Naive thymus-derived CD8-positive, alpha-beta T cell (primary cell): ENCODE measurements around the gene ERN1. TPM values are rescaled to one million over a fixed set of nuclear protein-coding genes. Genes with fewer than 3 reads are reported as not detected.
A peak's percentile ranks its signal among the peaks of the same experiment; 100 is the strongest.

Experiments used
- ATAC-seq, 2 donors: fragments of 150-1000 bp; cut with Tn5 transposase in 1 of 2; sonication (Bioruptor Pico), chemical (Tn5 transposase) in 1 of 2; 1 replicate in 1 of 2; 2 replicates in 1 of 2; pipeline ENCODE4 v1.10.0; 2021; ENCODE audit warnings: mild to moderate bottlenecking in 2 of 2, moderate library complexity in 2 of 2
- POLR2A ChIA-PET: fragments of 350-600 bp; sonication (Branson Sonifier 250); formaldehyde crosslinking; loops from one replicate; lab custom pipeline; 2021; ENCODE audit warnings: antibody characterized with exemption; lab: Charles Lee
- DNase-seq, 10 donors: peaks; one replicate each; pipeline versions ENCODE4 v3.0.0 to v3.0.0-alpha.2; 2020 to 2022
- H3K27ac Mint-ChIP-seq, 10 donors: one replicate each; pipeline ENCODE4 v1.8.0; 2020 to 2022; ENCODE audit warnings: mild to moderate bottlenecking in 10 of 10, mixed read lengths in 10 of 10, moderate library complexity in 4 of 10, inconsistent platforms in 1 of 10
- H3K27me3 Mint-ChIP-seq, 5 donors: one replicate each; pipeline ENCODE4 v1.8.0; 2021 to 2022; ENCODE audit warnings: mixed read lengths in 5 of 5
- H3K36me3 Mint-ChIP-seq, 3 donors: one replicate each; pipeline ENCODE4 v1.8.0; 2020 to 2022; ENCODE audit warnings: mixed read lengths in 3 of 3, mild to moderate bottlenecking in 2 of 3, inconsistent platforms in 1 of 3
- H3K4me1 Mint-ChIP-seq, 4 donors: one replicate each; pipeline ENCODE4 v1.8.0; 2021 to 2022; ENCODE audit warnings: mixed read lengths in 4 of 4
- H3K4me3 Mint-ChIP-seq, 10 donors: one replicate each; pipeline ENCODE4 v1.8.0; 2020 to 2022; ENCODE audit warnings: mild to moderate bottlenecking in 10 of 10, mixed read lengths in 10 of 10, moderate library complexity in 6 of 10, inconsistent platforms in 1 of 10
- H3K9me3 Mint-ChIP-seq, 9 donors: one replicate each; pipeline ENCODE4 v1.8.0; 2020 to 2022; ENCODE audit warnings: mixed read lengths in 9 of 9, mild to moderate bottlenecking in 3 of 9, inconsistent platforms in 1 of 9, moderate library complexity in 1 of 9
- polyA plus RNA-seq, 3 donors: library from polyadenylated mRNA; unstranded; fragments of 300-500 nt; fragmentation: Illumina TruSeq; gene quantifications; one replicate each; pipeline ENCODE4 v1.2.3, GENCODE V29; 2021
- total RNA-seq, 8 experiments: library from RNA in 2 of 8; stranded (reverse) in 2 of 8; gene quantifications; one replicate each; pipeline ENCODE4 v1.2.3 and lab custom pipeline; 2021 to 2026

The ERN1 gene
- total and polyA plus RNA-seq, 5 experiments from 2014 or later: 9.3 to 24.0 (median 21.2) TPM

DNA sequence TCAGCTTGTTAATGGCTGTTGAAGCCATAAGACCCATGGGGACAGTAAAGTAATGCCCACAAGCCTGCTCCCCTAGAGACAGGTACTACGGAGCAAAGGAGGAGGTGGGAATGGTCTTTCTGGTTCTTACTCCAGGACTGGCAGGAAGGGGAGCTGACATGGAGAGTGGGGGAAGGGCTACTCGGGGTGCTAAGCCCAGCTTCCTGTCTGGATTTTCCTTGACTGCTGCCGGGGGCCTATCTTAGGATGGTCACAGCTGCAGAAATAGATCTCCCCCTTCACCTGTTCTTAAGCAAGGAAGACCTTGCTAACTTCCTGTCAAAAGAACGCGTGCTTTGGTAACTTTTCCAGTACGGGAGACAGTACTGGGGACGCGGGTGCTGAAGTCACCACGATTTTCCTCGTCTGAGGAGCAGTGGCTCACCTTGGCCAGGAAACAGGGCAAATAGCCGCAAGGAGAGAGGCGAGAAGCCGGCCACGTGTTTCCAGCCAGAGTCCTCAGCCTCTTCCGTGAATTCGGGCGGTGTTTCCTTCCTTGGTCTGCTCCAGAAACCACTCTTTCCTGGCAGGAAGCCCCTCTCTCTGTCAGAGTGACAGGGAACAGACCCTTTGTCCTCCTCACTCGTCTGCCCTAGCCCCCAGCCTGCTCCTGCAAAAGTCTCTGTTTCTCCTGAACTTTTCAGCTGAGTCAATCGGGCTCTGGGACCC is 132.4 kb downstream of the ERN1 start:
- Mint-ChIP-seq H3K4me3 (peak overlapping the region; percentile 84 to 94 (median 89)), H3K27me3 (no peaks in the 10 kb centered on the region), H3K9me3 (no peaks in the 10 kb centered on the region), H3K4me1 (peaks cover 16 to 50% (median 43%) of the 10 kb centered on the region in 4 donors), H3K27ac (peak overlapping the region; percentile 45 to 92 (median 79)), H3K36me3 (peaks cover 0 to 2% (median 0%) of the 10 kb centered on the region in 3 donors)
- DNase-seq (no peak), ATAC-seq (peak in 1 of 2 donors; percentile 1)
- POLR2A ChIA-PET: interaction anchor here (0.9 to 8.1 kb wide), 6 partner anchors 9 to 149 kb away, joined by 3 to 150 read pairs (median 4); partner anchors contain the start of gene ICAM2

DNA sequence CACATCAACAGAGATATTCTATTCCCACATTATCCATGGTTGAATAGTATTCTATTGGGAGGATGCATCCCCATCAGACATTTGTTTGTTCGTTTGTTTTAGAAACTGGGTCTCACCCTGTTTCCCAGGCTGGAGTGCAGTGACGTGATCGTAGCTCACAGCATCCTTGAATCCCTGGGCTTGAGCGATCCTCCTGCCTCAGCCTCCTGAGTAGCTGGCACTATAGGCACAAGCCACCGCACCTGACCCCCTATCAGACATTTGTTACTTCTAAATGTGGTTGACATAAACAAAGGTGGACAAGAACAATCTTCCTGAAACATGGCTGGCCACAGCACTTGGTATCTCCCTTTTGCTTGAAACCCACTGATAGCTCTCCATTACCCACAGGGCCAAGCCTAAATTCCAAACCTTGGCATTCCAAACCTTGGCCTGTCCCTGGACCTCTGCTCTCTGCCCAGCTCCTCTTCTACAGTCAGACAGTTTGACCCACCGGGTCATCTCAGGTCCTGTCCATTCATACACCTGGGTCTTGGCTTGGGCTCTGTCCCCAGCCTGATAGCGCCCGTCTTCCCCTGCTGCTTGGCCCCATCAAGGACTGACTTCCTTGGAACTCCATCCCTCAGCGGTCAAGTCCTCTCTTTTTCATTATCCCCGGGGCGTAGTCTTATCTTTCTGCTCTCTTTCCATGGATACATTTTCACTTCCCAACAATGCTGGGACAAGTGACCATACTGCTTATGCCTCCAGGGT is 133.3 kb downstream of the ERN1 start:
- no peaks in the 10 kb centered on the region for H3K36me3 Mint-ChIP-seq
- ATAC-seq (no peak), DNase-seq (no peak)
- peak overlapping the region in 4 of 10 donors; percentile 33 to 87 (median 62) for H3K4me3 Mint-ChIP-seq
- H3K27ac Mint-ChIP-seq: peak overlapping the region in 4 of 10 donors; percentile 43 to 81 (median 46)
- H3K9me3 Mint-ChIP-seq: no peaks in the 10 kb centered on the region
- no peaks in the 10 kb centered on the region for H3K27me3 Mint-ChIP-seq
- POLR2A ChIA-PET: interaction anchor here (0.8 to 8.1 kb wide), 2 partner anchors 20 to 27 kb away, joined by 3 to 150 read pairs; partner anchors contain the start of gene ICAM2
- peaks cover 17 to 59% (median 47%) of the 10 kb centered on the region in 4 donors for H3K4me1 Mint-ChIP-seq

DNA sequence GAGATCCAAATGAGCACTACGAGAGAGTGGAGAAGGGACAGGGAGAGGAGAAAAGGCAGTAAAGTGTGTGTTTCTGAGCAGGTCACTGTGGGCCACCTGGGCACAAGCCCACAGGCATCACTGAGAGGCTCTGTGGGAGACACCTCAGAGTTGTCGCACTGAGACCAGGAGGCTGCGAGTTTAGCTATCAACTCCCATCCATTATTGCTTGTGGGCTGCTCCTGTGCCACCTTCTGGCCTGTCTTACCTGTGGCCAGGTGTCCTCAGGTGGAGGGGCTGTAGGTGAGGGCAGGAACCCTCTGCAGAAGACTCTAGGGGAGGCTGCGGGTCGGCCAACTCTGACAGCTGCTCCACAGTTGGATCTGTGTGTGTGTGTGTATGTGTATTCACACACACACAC is 134.3 kb downstream of the ERN1 start:
- Mint-ChIP-seq H3K9me3 (no peaks in the 10 kb centered on the region), H3K27me3 (no peaks in the 10 kb centered on the region), H3K4me1 (peaks cover 19 to 64% (median 53%) of the 10 kb centered on the region in 4 donors), H3K36me3 (no peaks in the 10 kb centered on the region), H3K27ac (peak overlapping the region in 5 of 10 donors; percentile 16 to 86 (median 34)), H3K4me3 (peak overlapping the region in 2 of 10 donors; percentile 53 to 56)
- no peak for DNase-seq
- ATAC-seq: no peak
- POLR2A ChIA-PET: interaction anchor here (0.6 kb wide), 2 partner anchors 23 to 25 kb away, joined by 3 to 5 read pairs; partner anchors contain the start of gene ICAM2

DNA sequence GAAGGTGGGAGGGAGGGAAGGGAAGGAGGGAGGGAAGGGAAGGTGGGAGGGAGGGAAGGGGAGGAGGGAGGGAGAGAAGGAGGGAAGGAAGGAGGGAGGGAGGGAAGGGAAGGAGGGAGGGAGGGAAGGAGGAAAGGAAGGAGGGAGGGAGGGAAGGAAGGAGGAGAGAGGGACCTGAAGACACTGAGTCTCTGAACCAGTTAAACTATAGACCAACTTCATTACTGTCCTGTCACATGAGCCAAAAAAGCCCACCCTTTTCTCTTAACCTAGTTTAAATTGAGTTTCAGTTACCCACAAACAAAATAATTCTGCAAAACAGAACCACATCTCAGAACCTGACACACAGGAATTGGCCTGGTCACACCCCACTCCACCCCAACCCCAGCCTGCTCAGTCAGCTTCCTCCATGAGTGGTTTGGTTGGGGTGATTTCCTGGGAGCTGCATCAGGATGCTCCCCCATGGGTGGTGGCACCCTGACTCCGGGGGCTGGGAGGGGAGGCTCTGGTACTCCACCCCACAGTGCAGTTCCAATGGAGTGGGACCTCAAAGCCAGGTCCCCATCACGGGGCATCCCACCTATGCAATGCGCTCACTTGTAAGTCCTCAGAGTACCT is 136.5 kb downstream of the ERN1 start:
- POLR2A ChIA-PET: interaction anchor here (0.7 to 1.6 kb wide), 6 partner anchors 8 to 60 kb away, joined by 3 to 13 read pairs (median 4); partner anchors contain the start of gene ICAM2
- Mint-ChIP-seq H3K36me3 (no peaks in the 10 kb centered on the region), H3K4me1 (peaks cover 20 to 58% (median 47%) of the 10 kb centered on the region in 4 donors), H3K27me3 (no peaks in the 10 kb centered on the region), H3K4me3 (peak overlapping the region in 2 of 10 donors; percentile 34 to 38), H3K27ac (peak overlapping the region in 6 of 10 donors; percentile 9 to 85 (median 46)), H3K9me3 (no peaks in the 10 kb centered on the region)
- DNase-seq (peak in 2 of 10 donors; percentile 32 to 34), ATAC-seq (peak in 1 of 2 donors; percentile 34)

DNA sequence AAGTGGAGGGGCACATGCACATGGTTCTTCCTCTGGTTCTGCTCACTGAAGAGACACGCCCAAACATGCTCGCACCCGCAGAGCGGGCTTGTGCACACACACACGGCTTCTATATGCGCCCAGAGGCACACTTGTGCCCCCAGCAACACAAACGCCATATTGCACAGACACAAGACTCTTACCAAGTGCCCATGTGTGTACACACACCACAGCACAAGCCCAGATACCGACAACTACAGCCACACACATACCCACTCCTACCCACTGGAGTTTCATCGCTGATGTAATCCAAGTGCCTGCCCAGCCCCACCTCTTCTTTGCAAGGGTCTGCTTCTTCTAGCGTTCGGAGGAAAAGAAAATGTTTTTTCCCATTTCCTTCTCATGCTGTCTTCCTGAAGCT is 138.3 kb downstream of the ERN1 start:
- Mint-ChIP-seq H3K27me3 (no peaks in the 10 kb centered on the region), H3K4me3 (peak overlapping the region in 4 of 10 donors; percentile 12 to 84 (median 51)), H3K36me3 (no peaks in the 10 kb centered on the region), H3K27ac (peak overlapping the region in 2 of 10 donors; percentile 7 to 38), H3K4me1 (peaks cover 20 to 48% (median 34%) of the 10 kb centered on the region in 4 donors), H3K9me3 (no peaks in the 10 kb centered on the region)
- POLR2A ChIA-PET: interaction anchor here (0.7 to 1.2 kb wide), 2 partner anchors 48 to 1126 kb away, joined by 3 to 4 read pairs; no protein-coding TSS in a partner anchor
- DNase-seq: no peak
- no peak for ATAC-seq

DNA sequence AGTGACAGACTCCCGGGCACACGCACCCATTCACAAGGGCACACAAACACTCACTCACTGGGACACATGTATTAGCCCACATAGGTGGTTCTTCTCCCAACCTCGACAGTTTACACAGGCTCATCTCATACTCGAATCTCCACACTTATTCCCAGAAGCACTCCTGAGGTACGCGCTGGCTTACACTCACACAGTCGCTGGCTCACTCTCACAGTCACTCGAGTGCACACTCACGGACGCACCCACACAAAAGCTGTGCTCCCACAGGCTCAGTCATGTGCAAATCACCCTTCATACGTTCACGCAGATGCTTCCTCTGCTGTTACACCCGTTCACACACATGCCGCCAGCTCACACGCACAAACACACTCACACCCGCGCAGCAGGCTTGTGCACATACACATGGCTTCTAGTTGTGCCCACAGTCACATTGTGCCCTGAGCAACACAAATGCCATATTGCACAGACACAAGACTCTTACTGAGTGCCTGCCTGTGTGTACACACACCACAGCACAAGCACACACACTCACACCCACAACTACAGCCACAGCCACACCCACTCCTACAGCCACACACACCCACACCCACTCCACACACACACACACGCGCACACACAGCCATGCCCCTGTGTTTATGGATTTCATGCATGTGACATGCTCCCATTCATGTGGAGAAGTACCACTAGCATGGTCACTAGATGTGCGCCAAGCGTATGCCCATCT is 140.2 kb downstream of the ERN1 start:
- peak overlapping the region in 4 of 10 donors; percentile 10 to 84 (median 73) for H3K4me3 Mint-ChIP-seq
- POLR2A ChIA-PET: interaction anchor here (1.0 to 2.1 kb wide), 8 partner anchors 10 to 71 kb away, joined by 3 to 12 read pairs (median 6); partner anchors contain the start of genes GH1 and ICAM2
- H3K4me1 Mint-ChIP-seq: peaks cover 20 to 63% (median 43%) of the 10 kb centered on the region in 4 donors
- no peaks in the 10 kb centered on the region for H3K27me3 Mint-ChIP-seq
- H3K27ac Mint-ChIP-seq: peak overlapping the region in 6 of 10 donors; percentile 53 to 83 (median 73)
- no peaks in the 10 kb centered on the region for H3K36me3 Mint-ChIP-seq
- H3K9me3 Mint-ChIP-seq: no peaks in the 10 kb centered on the region
- ATAC-seq (no peak), DNase-seq (no peak)

Other genes with a start within 250 kb of the ERN1 start
- not detected for gene GH2, start 248.2 kb downstream of the ERN1 start, total RNA-seq
- not detected for gene GH2, start 248.2 kb downstream of the ERN1 start, polyA plus RNA-seq
- gene CSH1, start 233.6 kb downstream of the ERN1 start, total RNA-seq: not detected
- not detected for gene CSH1, start 233.6 kb downstream of the ERN1 start, polyA plus RNA-seq
- not detected for gene CSHL1, start 218.9 kb downstream of the ERN1 start, total RNA-seq
- not detected for gene CSHL1, start 218.9 kb downstream of the ERN1 start, polyA plus RNA-seq
- gene GH1, start 211.3 kb downstream of the ERN1 start, total RNA-seq: not detected
- not detected for gene GH1, start 211.3 kb downstream of the ERN1 start, polyA plus RNA-seq
- 10 to 100 TPM; 40.0 to 42.8 TPM for gene CD79B, start 197.8 kb downstream of the ERN1 start, total RNA-seq
- 10 to 100 TPM; 14.5 to 21.9 (median 21.3) TPM for gene CD79B, start 197.8 kb downstream of the ERN1 start, polyA plus RNA-seq
- gene SCN4A, start 157.2 kb downstream of the ERN1 start, total RNA-seq: under 1 TPM; 0.05 to 0.22 TPM
- not detected for gene SCN4A, start 157.2 kb downstream of the ERN1 start, polyA plus RNA-seq
- gene PRR29, start 131.8 kb downstream of the ERN1 start, total RNA-seq: under 1 TPM in 1 of 2 experiments, not detected in 1; 0.30 TPM
- gene PRR29, start 131.8 kb downstream of the ERN1 start, polyA plus RNA-seq: 1 to 10 TPM; 3.4 to 4.6 (median 3.7) TPM
- 10 to 100 TPM; 89.2 to 89.3 TPM for gene ICAM2, start 109.5 kb downstream of the ERN1 start, total RNA-seq
- 100 to 1,000 TPM; 218 to 306 (median 289) TPM for gene ICAM2, start 109.5 kb downstream of the ERN1 start, polyA plus RNA-seq
- 10 to 100 TPM; 12.9 to 14.0 TPM for gene TEX2, start 133.1 kb upstream of the ERN1 start, total RNA-seq
- 1 to 10 TPM; 5.2 to 7.3 (median 6.3) TPM for gene TEX2, start 133.1 kb upstream of the ERN1 start, polyA plus RNA-seq